DOHH2 (cell line): Measurements from ENCODE around the gene PCSK5.

Experiments
- H3F3A ChIP-seq: fragments of 200-600 bp; sonication (generic), shearing (Covaris generic); 2 replicates; pipeline ENCODE4 v1.6.0; 2016; ENCODE audit warnings: antibody characterized with exemption, mild to moderate bottlenecking; ENCODE audit not compliant: control insufficient read depth, insufficient read depth
- H3K27ac ChIP-seq: fragments of 200-600 bp; sonication (generic); 2 replicates; pipeline ENCODE4 v1.5.1; 2014; ENCODE audit warnings: low read depth, mild to moderate bottlenecking, low read length, moderate library complexity
- H3K27me3 ChIP-seq: fragments of 200-600 bp; sonication (generic); 2 replicates; pipeline ENCODE4 v1.6.1; 2014; ENCODE audit warnings: mild to moderate bottlenecking, low read length, mixed read lengths; ENCODE audit not compliant: control insufficient read depth
- H3K36me3 ChIP-seq: fragments of 200-600 bp; sonication (generic); 2 replicates; pipeline ENCODE4 v1.6.1; 2014; ENCODE audit warnings: mild to moderate bottlenecking, low read length, moderate library complexity, mixed read lengths; ENCODE audit not compliant: control insufficient read depth
- H3K4me1 ChIP-seq: fragments of 200-600 bp; sonication (generic); 2 replicates; pipeline ENCODE4 v1.6.1; 2014; ENCODE audit warnings: mild to moderate bottlenecking, low read length, mixed read lengths; ENCODE audit not compliant: control insufficient read depth
- H3K4me2 ChIP-seq: fragments of 200-600 bp; sonication (generic); 2 replicates; pipeline ENCODE4 v1.6.0; 2014; ENCODE audit warnings: mild to moderate bottlenecking, low read length, moderate library complexity
- H3K4me3 ChIP-seq: fragments of 200-600 bp; sonication (generic); 2 replicates; pipeline ENCODE4 v1.5.1; 2014; ENCODE audit warnings: mild to moderate bottlenecking, low read length, mixed read lengths
- H3K79me2 ChIP-seq: fragments of 200-600 bp; sonication (generic); 2 replicates; pipeline ENCODE4 v1.6.1; 2014; ENCODE audit warnings: mild to moderate bottlenecking, low read length, mixed read lengths; ENCODE audit not compliant: control insufficient read depth
- H3K9me2 ChIP-seq: fragments of 200-600 bp; sonication (generic); replicated peaks from 2 replicates; pipeline ENCODE4 v1.6.1; 2014; ENCODE audit warnings: mild to moderate bottlenecking, low read length, mixed read lengths; ENCODE audit not compliant: control insufficient read depth
- H3K9me3 ChIP-seq: fragments of 200-600 bp; sonication (generic); 2 replicates; pipeline ENCODE4 v1.6.1; 2014; ENCODE audit warnings: antibody characterized with exemption, low read length, mixed read lengths; ENCODE audit not compliant: control insufficient read depth, insufficient read depth
- H4K20me1 ChIP-seq: fragments of 200-600 bp; sonication (generic); 2 replicates; pipeline ENCODE4 v1.6.0; 2014; ENCODE audit warnings: low read depth, mild to moderate bottlenecking, antibody characterized with exemption, low read length, moderate library complexity; ENCODE audit not compliant: control insufficient read depth, insufficient read depth
- EZH2phosphoT487 ChIP-seq: fragments of 200-600 bp; sonication (generic); IDR thresholded peaks from 2 replicates; pipeline ENCODE4 v1.6.1; 2017; ENCODE audit warnings: borderline replicate concordance, mild to moderate bottlenecking, antibody characterized with exemption, low read length, moderate library complexity, mixed read lengths
- TF ChIP-seq, protein P1 (sequence below): fragments of 200-600 bp; sonication (generic); IDR thresholded peaks from one replicate; pipeline ENCODE4 v1.5.1; 2014; ENCODE audit warnings: antibody characterized with exemption, mild to moderate bottlenecking, low read depth, low read length; ENCODE audit not compliant: poor library complexity, severe bottlenecking

Gene PCSK5

GRCh38 chr9:76246680-76247079 is 356.2 kb downstream of the PCSK5 start:
- H3K36me3 ChIP-seq = no peaks in the 10 kb centered on the region
- H3K9me2 ChIP-seq = no peaks in the 10 kb centered on the region
- no peaks in the 10 kb centered on the region for H3K4me1 ChIP-seq
- H3K9me3 ChIP-seq = no peaks in the 10 kb centered on the region
- TF ChIP-seq EZH2phosphoT487 = no peak
- TF ChIP-seq, protein P1, sequence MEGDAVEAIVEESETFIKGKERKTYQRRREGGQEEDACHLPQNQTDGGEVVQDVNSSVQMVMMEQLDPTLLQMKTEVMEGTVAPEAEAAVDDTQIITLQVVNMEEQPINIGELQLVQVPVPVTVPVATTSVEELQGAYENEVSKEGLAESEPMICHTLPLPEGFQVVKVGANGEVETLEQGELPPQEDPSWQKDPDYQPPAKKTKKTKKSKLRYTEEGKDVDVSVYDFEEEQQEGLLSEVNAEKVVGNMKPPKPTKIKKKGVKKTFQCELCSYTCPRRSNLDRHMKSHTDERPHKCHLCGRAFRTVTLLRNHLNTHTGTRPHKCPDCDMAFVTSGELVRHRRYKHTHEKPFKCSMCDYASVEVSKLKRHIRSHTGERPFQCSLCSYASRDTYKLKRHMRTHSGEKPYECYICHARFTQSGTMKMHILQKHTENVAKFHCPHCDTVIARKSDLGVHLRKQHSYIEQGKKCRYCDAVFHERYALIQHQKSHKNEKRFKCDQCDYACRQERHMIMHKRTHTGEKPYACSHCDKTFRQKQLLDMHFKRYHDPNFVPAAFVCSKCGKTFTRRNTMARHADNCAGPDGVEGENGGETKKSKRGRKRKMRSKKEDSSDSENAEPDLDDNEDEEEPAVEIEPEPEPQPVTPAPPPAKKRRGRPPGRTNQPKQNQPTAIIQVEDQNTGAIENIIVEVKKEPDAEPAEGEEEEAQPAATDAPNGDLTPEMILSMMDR = no peak
- H3K4me2 ChIP-seq = no peak overlapping the region
- H3K27me3 ChIP-seq = no peaks in the 10 kb centered on the region
- H4K20me1 ChIP-seq = no peaks in the 10 kb centered on the region
- no peaks in the 10 kb centered on the region for H3K79me2 ChIP-seq
- no peak overlapping the region for H3K4me3 ChIP-seq
- H3K27ac ChIP-seq = no peak overlapping the region
- no peaks in the 10 kb centered on the region for H3F3A ChIP-seq

GRCh38 chr9:76247426-76247825 is 357.0 kb downstream of the PCSK5 start:
- Histone ChIP-seq H3K4me2 (no peak overlapping the region), H3K27me3 (no peaks in the 10 kb centered on the region), H3K27ac (no peak overlapping the region), H3K4me1 (no peaks in the 10 kb centered on the region), H3K9me3 (no peaks in the 10 kb centered on the region), H4K20me1 (no peaks in the 10 kb centered on the region), H3K36me3 (no peaks in the 10 kb centered on the region), H3K4me3 (no peak overlapping the region), H3K79me2 (no peaks in the 10 kb centered on the region), H3F3A (no peaks in the 10 kb centered on the region), H3K9me2 (no peaks in the 10 kb centered on the region)
- TF ChIP-seq, protein P1 = no peak
- TF ChIP-seq EZH2phosphoT487 = no peak

DNA sequence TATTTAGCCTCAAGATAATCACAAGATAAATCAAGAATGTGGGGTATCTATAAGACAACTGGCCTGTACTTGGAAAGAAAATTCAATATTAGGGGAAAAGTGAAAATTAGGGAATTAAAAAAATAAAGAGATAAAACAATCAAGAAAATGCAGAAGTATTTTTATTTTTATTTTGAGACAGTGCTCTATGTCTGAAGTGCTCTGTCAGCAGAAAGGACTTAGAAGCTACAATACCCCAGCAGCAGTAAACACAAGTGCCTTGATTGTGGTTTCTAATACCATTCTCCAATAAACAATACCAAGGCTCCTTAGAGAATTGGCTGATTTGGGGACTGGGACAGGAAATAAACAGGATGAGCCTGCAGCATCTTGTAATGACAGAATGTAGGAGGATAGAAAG is 358.8 kb downstream of the PCSK5 start:
- Histone ChIP-seq H3K9me2 (no peaks in the 10 kb centered on the region), H3K27me3 (no peaks in the 10 kb centered on the region), H3K9me3 (no peaks in the 10 kb centered on the region), H4K20me1 (no peaks in the 10 kb centered on the region), H3K36me3 (no peaks in the 10 kb centered on the region), H3K79me2 (no peaks in the 10 kb centered on the region), H3K27ac (no peak overlapping the region), H3K4me2 (no peak overlapping the region), H3F3A (no peaks in the 10 kb centered on the region), H3K4me1 (no peaks in the 10 kb centered on the region), H3K4me3 (no peak overlapping the region)
- no peak for TF ChIP-seq EZH2phosphoT487
- TF ChIP-seq, protein P1 = no peak
